ENCODE data around the gene RGS7. TPM values are rescaled to one million over a fixed set of nuclear protein-coding genes. Genes with fewer than 3 reads are reported as not detected.

RGS7 gene
- total and polyA plus RNA-seq, 10 of the 15 experiments (the other 5 are each of a cell fraction or from before 2014, with no cell fraction given) = not detected

GRCh38 chr1:241330619-241331327 is 26.2 kb downstream of the RGS7 start (continued):
- TF ChIP-seq SUPT20H (IDR thresholded peaks at IDR 0.05; ENCODE audit: borderline replicate concordance, control insufficient read depth, low read depth, low read length) (no peak), RELA (IDR thresholded peaks at IDR 0.05; ENCODE audit: borderline replicate concordance, partially characterized antibody) (no peak), WRNIP1 (IDR thresholded peaks at IDR 0.05; ENCODE audit: borderline replicate concordance, low read depth, low read length) (no peak), MTA2 (IDR thresholded peaks at IDR 0.05; ENCODE audit: low read depth) (no peak), SRF (IDR thresholded peaks at IDR 0.05; ENCODE audit: low read depth in 2 of 2, low read length in 2 of 2) (no peak), RELB (IDR thresholded peaks at IDR 0.05; ENCODE audit: low read depth) (peak; percentile 31; the same call in 1 of the 2 replicates), NFYB (IDR thresholded peaks at IDR 0.05; ENCODE audit: insufficient read depth, low read depth, low read length) (no peak), YY1 (IDR thresholded peaks at IDR 0.05; ENCODE audit: low read depth, low read length) (no peak), TBL1XR1 (IDR thresholded peaks at IDR 0.05; ENCODE audit: low read depth, low read length) (no peak), RUNX3 (IDR thresholded peaks at IDR 0.05; ENCODE audit: low read length) (peak; percentile 44), MEF2A (IDR thresholded peaks at IDR 0.05; ENCODE audit: insufficient read depth, low read depth, low read length) (0 out of 2 replicates have a peak, but pooled peaks have one; percentile 31), MXI1 (IDR thresholded peaks at IDR 0.05; ENCODE audit: low read depth, low read length) (no peak), BACH1 (IDR thresholded peaks at IDR 0.05; ENCODE audit: borderline replicate concordance) (no peak), NFYA (IDR thresholded peaks at IDR 0.05; ENCODE audit: borderline replicate concordance, low read depth, low read length) (no peak), JUNB (IDR thresholded peaks at IDR 0.05) (no peak), ATF2 (IDR thresholded peaks at IDR 0.05; ENCODE audit: low read length) (no peak), MYB (IDR thresholded peaks at IDR 0.05; ENCODE audit: borderline replicate concordance, low read depth, low read length) (no peak), CBX3 (IDR thresholded peaks at IDR 0.05; ENCODE audit: borderline replicate concordance, low read depth) (no peak), SMC3 (IDR thresholded peaks at IDR 0.05; ENCODE audit: borderline replicate concordance, low read length) (no peak), RBBP5 (conservative IDR thresholded peaks at IDR 0.05) (no peak), TAF1 (IDR thresholded peaks at IDR 0.05; ENCODE audit: borderline replicate concordance, low read depth, low read length) (no peak), GABPA (IDR thresholded peaks at IDR 0.05; ENCODE audit: low read depth) (no peak), STAT3 (IDR thresholded peaks at IDR 0.05; ENCODE audit: low read depth, low read length) (no peak), ZSCAN29 (IDR thresholded peaks at IDR 0.05) (no peak), HSF1 (IDR thresholded peaks at IDR 0.05; ENCODE audit: low read depth, low read length) (no peak), POU2F2 (IDR thresholded peaks at IDR 0.05; ENCODE audit: borderline replicate concordance, low read depth, low read length) (no peak), ZNF384 (IDR thresholded peaks at IDR 0.05; ENCODE audit: borderline replicate concordance, low read depth, low read length) (no peak)

All from GM12878 (cell line).